Measurements from ENCODE around the gene PEAK1.

DNA sequence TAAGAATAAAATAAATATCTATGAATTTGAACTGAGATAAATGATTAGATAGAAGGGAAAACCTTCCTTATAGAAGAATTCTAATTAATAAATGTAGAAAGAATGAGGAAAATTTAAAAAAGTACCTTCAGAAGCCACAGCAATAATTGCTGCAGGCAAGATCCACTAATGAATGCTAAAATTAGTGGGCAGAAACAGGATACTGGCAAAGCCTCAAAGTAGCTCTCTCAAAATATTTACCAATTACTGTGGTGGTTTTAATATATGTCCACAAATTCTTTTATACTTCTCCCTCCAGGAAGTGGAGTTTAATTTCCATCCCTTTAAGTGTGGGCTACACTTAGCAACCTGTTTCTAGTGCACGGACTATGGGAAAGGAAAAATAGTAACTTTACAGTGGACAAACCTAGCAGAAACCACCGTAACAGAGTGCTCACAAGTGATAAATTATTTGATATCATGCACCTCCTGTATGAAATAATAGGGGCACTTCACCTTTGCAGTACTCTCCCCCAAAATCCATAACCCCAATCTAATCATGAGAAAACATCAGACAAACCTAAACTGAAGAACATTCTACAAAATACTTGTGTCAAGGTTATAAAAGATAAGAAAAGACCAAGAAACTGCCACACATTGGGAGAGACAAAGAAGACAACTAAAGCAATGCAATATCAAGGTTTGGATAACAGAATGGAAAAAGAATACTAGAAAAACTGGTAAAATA is 6.8 kb downstream of the PEAK1 start:
- TF ChIP-seq SMC3 (IDR thresholded peaks at IDR 0.05; ENCODE audit: borderline replicate concordance, low read length) (no peak), EZH2 (IDR thresholded peaks at IDR 0.05; ENCODE audit: borderline replicate concordance, control insufficient read depth, low read depth, low read length) (no peak), BRCA1 (IDR thresholded peaks at IDR 0.05; ENCODE audit: low read depth, low read length) (no peak), POLR2A (IDR thresholded peaks at IDR 0.05; ENCODE audit: low read depth, low read length) (no peak)
- TF ChIP-seq, protein P1, sequence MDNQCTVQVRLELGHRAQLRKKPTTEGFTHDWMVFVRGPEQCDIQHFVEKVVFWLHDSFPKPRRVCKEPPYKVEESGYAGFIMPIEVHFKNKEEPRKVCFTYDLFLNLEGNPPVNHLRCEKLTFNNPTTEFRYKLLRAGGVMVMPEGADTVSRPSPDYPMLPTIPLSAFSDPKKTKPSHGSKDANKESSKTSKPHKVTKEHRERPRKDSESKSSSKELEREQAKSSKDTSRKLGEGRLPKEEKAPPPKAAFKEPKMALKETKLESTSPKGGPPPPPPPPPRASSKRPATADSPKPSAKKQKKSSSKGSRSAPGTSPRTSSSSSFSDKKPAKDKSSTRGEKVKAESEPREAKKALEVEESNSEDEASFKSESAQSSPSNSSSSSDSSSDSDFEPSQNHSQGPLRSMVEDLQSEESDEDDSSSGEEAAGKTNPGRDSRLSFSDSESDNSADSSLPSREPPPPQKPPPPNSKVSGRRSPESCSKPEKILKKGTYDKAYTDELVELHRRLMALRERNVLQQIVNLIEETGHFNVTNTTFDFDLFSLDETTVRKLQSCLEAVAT (IDR thresholded peaks at IDR 0.05) = no peak

Data from GM12878 (cell line).